ENCODE results near the gene TECPR2. TPM values are rescaled to one million over a fixed set of nuclear protein-coding genes. Genes with fewer than 3 reads are reported as not detected.

The TECPR2 gene
- total and polyA plus RNA-seq, 2 of the 13 experiments (the other 11 are each of a cell fraction or from before 2014, with no cell fraction given), result 3.5 to 5.7 TPM

DNA sequence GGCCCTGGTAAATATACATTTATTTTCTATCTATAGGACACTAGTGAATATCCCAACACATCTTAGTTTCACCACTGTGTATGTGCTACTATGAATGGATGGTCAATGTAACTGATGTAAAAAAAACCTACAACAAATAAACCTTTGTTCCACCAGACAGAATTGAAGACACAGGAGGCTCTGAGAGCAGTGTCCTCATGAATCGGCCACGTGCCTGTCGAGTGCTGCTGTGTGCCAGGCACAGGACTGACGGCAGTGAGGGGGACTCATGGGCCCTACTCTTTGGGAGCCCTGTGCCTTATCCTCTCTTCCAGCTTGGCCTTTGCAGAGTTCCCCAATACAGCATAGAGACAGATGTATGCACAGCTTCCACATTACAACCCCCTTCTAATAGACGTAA, 18.3 kb upstream of the TECPR2 start:
- peaks cover 17% of the 10 kb centered on the region for H3K4me1 ChIP-seq (ENCODE audit: insufficient read depth, low read length)
- BruUV-seq (replicated peaks), result no TSS peak
- TF ChIP-seq, protein P1, sequence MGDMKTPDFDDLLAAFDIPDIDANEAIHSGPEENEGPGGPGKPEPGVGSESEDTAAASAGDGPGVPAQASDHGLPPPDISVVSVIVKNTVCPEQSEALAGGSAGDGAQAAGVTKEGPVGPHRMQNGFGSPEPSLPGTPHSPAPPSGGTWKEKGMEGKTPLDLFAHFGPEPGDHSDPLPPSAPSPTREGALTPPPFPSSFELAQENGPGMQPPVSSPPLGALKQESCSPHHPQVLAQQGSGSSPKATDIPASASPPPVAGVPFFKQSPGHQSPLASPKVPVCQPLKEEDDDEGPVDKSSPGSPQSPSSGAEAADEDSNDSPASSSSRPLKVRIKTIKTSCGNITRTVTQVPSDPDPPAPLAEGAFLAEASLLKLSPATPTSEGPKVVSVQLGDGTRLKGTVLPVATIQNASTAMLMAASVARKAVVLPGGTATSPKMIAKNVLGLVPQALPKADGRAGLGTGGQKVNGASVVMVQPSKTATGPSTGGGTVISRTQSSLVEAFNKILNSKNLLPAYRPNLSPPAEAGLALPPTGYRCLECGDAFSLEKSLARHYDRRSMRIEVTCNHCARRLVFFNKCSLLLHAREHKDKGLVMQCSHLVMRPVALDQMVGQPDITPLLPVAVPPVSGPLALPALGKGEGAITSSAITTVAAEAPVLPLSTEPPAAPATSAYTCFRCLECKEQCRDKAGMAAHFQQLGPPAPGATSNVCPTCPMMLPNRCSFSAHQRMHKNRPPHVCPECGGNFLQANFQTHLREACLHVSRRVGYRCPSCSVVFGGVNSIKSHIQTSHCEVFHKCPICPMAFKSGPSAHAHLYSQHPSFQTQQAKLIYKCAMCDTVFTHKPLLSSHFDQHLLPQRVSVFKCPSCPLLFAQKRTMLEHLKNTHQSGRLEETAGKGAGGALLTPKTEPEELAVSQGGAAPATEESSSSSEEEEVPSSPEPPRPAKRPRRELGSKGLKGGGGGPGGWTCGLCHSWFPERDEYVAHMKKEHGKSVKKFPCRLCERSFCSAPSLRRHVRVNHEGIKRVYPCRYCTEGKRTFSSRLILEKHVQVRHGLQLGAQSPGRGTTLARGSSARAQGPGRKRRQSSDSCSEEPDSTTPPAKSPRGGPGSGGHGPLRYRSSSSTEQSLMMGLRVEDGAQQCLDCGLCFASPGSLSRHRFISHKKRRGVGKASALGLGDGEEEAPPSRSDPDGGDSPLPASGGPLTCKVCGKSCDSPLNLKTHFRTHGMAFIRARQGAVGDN (CRISPR knock-in tag; IDR thresholded peaks at IDR 0.05), result peak; percentile 53
- no peak for TF ChIP-seq MTF2 (CRISPR knock-in tag; IDR thresholded peaks at IDR 0.05; ENCODE audit: borderline replicate concordance)
- TF ChIP-seq, protein P2, sequence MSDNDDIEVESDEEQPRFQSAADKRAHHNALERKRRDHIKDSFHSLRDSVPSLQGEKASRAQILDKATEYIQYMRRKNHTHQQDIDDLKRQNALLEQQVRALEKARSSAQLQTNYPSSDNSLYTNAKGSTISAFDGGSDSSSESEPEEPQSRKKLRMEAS (IDR thresholded peaks at IDR 0.05), result peak; percentile 70; the same call in 1 of the 2 replicates
- TF ChIP-seq, protein P3, sequence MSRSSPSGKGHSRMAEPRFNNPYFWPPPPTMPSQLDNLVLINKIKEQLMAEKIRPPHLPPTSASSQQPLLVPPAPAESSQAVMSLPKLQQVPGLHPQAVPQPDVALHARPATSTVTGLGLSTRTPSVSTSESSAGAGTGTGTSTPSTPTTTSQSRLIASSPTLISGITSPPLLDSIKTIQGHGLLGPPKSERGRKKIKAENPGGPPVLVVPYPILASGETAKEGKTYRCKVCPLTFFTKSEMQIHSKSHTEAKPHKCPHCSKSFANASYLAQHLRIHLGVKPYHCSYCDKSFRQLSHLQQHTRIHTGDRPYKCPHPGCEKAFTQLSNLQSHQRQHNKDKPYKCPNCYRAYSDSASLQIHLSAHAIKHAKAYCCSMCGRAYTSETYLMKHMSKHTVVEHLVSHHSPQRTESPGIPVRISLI (CRISPR knock-in tag; IDR thresholded peaks at IDR 0.05; ENCODE audit: borderline replicate concordance), result peak; percentile 31; the same call in 1 of the 2 replicates
- DNase-seq (ENCODE audit: low spot score), result no peak
- no peak for FAIRE-seq
- H2AFZ ChIP-seq (ENCODE audit: low read length), result no peak overlapping the region
- ChIA-PET CTCF (ENCODE audit: low intra/inter-chr PET ratio, low total read pairs) (no interaction called here), POLR2A (no interaction called here)
- H3K79me2 ChIP-seq (ENCODE audit: insufficient read depth, low read length), result no peaks in the 10 kb centered on the region
- no peaks in the 10 kb centered on the region for H3K9me3 ChIP-seq (ENCODE audit: low read length)
- ATAC-seq, result peak; percentile 40
- H3K4me3 ChIP-seq (replicated peaks in 1 of 3; ENCODE audit: insufficient read depth in 1 of 3, low read depth in 2 of 3, low read length in 3 of 3), result no peak overlapping the region
- H3K4me2 ChIP-seq (ENCODE audit: low read depth, low read length), result no peak overlapping the region
- H3K9ac ChIP-seq (ENCODE audit: insufficient read depth, low read depth, low read length), result no peak overlapping the region
- H3K27me3 ChIP-seq (ENCODE audit: control insufficient read depth in 1 of 2, insufficient read depth in 2 of 2, low read length in 2 of 2), result no peaks in the 10 kb centered on the region
- WGBS (ENCODE audit: low lambda C conversion rate), result 73% methylated on average over 5 of the region's 5 CpGs
- no peaks in the 10 kb centered on the region for H4K20me1 ChIP-seq (ENCODE audit: insufficient read depth, low read length)
- in situ Hi-C loops (cut with HindIII; ENCODE audit: extremely low pct_ligation_motif_present, low pct_unique_long_range_greater_than_20kb) (no loop called here), intact Hi-C loops (cut with micrococcal nuclease; ENCODE audit: unreplicated experiment) (no loop called here)
- peak overlapping the region; percentile 62 for H3K27ac ChIP-seq (ENCODE audit: extremely low read length, insufficient read depth, low read length)
- peaks cover 14 to 31% of the 10 kb centered on the region in 2 experiments for H3K36me3 ChIP-seq (replicated peaks in 1 of 2; ENCODE audit: control insufficient read depth in 1 of 2, insufficient read depth in 2 of 2, low read length in 2 of 2)
